Activated T-cell treated with anti-CD3 and anti-CD28 coated beads for 4 hours (primary cell): Measurements from ENCODE around the gene PPP2R2C.

Experiments
- DNase-seq: peaks from one replicate; pipeline ENCODE4 v3.0.0-alpha.2; 2020

The PPP2R2C gene

DNA sequence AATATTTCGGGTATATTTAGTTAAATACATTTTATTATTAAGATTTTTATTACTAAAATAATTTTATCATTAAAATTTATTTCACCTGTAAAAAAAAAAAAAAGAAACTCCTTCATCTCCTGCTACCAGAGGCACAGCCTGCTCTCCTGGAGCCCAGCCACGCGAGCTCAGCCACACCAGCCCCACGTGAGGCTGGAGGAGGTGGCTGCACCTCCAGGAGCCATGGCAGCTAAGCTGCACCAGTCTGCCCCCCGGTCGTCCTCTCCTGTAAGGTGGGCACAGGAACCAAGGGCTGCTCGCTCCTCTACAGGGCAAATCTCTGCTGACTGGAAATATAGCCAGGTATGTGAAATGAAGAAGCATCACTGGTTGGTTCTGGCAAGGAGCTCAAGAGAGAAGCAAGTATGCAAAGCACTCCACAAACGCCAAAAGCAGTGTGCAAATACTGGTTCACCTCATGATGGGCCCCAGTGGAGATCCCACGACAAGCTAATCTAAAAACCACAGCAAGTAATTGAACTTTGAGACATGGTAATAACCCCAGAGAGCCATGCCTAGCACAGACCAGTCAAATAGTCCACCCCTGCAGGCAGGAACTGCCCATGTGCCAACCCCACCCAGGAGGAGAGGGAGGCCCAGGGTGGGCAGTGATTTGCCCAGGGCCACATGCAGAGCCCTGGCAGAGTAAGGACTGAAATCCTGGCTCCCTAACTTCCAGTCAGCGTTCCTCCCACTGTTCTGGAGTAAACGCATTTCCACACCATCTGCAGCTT, 112.7 kb downstream of the PPP2R2C start:
- DNase-seq: no peak

DNA sequence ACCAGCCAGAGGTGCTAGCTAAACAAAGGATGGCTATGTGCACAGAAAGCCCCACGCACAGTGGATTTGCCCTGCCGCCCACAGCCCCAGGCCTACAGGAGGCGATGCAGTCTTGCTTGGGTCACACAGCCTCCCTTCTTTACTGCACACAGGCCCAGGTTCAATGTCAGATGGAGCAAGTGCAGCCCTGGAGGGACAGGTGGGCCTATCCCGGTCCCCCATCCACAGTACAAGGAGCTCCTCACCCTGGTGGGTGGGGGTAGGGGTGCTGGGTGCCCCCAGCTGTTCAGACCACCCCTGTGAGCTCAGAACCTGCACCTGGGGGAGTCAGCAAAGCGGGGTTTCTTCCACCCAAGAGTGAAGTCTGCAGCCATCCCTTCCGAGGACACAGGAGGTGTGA, 114.9 kb downstream of the PPP2R2C start:
- no peak for DNase-seq

DNA sequence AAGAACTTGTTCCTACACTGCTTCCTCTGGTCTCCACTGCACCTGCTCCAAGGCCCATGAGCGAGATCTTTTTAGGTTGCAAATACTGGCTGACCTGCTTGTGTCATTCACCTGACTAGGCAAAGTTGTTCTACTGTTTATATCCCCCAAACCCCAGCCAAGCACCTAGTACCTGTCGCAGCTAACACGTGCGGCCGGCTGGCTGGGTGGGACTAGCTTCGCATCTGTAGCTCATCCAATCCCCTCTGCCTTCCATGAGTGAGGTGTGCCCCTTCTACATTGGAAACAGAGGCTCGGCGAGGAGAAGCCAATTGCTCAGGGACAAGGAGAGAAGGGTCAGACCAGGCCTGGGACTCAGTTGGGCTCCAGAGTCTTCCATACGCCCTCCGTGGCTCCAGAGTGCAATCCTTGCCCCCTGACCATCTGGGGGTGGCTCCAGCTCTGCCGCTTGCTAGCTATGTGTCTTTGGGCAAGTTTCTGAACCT, 116.3 kb downstream of the PPP2R2C start:
- no peak for DNase-seq

DNA sequence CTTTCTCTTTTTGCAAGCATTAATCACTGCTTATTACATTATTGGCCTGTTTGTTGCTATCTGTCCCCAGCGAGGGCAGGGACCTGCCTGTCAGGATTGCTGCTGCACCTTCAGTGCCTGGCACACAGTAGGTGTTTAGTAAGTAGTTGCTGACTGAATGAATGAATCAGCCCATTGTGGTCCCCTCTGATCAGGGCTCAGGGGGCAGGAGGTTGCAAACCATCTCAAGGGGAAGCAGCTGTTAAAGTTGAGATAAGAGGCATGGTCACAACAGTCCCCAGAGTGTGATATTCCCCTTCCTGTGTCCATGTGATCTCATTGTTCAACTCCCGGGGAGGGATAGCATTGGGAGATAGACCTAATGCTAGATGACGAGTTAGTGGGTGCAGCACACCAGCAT, 117.4 kb downstream of the PPP2R2C start:
- no peak for DNase-seq

DNA sequence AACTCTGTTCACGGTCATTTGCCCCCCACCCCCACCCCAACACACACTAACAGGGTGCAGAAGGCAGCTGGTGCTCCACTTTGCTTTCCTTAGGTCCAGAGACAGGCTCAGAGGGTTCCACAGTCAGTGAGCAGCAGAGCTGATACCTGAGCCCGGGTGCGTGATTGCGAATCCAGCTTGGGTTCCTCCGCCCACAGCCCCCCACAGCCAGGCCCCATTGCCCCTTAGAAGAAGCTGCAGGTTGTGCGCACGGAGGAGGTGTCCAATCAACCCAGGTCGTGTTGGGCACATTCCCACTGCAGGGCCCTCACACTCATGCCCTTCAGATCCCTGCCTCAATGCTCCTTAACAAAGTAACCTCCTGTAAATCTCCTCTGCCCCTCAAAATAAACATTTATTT, 117.8 kb downstream of the PPP2R2C start:
- DNase-seq: no peak

DNA sequence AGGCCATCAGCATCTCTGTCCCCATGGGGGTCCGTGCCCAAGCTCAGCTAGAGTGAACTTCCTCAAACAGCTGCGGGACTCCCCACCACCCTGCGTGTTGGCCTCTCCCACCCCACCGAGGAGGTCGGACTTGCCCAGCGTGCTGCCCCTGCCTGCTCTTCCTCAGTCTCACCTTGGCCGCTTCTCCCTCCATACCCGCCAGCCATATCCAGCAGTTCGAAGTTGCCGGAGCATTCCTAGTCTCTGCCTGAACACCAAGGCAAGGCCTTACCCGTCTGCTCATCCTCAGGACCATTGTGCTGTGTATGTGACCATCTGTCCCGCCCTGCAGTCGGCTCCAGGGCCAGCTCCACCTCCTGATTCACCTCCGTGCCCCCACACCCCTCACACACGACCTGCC, 118.3 kb downstream of the PPP2R2C start:
- no peak for DNase-seq

DNA sequence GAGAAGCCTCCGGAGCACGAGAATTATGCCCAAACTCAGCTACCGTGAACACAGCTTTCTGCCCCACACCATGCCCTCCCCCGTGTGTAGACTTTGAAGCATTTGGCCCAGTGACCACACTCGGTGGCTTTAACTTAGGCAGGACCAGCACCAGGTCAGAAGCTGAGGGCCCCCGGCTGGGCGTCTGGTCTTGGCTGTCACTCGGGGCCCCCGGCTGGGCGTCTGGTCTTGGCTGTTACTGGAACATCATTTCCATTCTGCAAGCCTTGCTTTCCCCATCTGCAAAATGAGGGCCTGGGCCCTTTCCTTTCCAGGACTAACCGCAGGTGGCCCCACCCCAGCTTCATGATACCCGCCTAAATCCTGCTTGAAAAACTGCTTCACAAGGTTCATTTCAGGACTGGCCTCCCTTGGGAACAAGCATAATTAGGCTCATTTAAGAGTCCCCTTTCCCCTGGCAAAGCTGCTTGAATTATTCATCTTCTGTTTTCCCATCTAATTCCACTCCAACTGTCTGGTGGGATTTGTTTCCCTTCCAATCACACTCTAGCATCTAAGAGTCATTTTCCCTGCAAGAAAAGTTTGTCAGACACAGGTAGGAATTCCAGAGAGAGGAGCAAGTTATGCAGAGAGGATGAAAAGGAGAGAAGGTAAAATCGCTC, 120.3 kb downstream of the PPP2R2C start:
- no peak for DNase-seq

DNA sequence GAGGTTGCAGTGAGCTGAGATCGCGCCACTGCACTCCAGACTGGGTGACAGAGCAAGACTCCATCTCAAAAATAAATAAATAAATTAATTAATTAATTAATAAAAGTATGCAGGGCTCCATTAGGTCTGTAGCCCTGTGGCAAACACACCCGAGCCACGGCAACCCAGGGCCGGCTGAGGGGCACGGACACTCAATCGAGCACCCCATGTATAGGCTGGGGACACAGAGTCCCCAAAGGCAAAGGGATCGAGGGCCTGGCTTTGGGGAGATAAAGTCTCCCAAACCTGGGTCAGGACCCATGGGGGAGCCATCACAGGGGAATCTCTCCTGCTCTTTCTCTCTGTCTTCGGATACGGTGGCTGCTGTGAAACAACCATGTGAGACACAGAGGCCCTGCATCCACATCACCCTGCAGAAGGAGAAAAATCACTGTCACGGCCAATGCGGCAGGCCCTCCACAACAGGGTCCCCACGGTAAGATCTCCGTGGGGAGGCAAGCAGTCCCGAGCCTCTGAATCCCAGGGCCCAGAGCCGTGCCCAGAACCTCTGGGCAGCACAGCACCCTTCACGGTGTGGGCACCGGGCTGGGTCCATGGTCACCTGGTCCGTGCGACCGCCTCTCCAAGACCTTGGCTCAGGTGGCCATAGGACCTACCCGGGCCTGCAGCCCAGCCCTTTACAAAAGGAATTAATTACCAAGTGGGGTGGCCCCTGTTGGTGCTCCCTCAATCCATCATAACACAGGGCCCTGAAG, 121.0 kb downstream of the PPP2R2C start:
- no peak for DNase-seq

DNA sequence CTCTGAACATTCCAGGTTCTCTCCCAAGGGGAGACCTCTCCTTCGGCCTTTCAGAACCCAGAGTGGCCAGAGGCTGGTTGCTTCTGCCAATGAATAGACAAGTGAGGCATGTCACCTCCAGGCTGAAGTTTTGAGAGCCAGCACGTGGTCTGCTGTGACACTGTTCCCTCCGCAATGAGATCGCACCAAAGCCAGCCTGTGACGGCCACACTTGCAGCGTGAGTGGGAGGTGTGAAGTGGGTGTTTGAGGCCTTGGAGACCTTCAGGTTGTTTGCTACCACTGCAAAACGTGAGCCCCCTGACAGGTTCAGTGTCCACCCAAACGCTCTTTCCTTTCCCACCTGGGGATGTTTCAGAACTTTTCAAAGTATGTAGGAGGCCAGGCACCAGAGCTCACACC, 121.8 kb downstream of the PPP2R2C start:
- DNase-seq: no peak

DNA sequence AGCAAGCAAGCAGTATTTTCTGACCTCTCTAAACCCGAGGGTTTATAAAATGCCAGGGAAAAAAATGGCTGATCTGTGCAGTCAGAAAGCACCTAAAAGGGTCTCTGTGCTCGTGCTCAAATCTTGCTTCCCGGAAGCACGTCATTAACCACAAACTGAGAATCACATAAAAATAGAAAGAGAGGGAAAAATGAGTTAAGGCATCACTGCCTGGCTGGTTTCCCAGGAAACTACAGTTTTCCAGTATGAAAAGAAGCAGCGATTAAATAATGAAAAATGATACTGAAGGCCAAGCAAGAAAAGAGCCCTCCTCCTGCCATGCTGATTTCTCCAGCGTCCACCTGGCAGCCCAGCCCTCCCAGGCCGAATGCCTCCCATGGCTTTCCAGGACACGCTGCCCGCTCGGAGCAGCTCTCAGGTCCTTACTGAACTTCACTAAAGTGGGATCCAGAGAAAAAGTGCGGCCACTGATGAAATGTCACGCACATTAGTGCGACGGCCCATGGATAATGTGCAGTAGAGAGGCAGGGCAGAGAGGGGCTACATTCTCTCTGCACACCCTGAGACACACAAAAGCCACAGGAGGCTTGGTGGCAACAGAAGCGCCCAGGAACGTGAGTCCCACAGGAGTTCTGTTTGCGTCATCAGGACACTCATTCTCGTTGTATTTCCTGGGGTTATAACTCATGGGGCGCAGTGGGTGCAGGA, 122.4 kb downstream of the PPP2R2C start:
- DNase-seq: no peak

DNA sequence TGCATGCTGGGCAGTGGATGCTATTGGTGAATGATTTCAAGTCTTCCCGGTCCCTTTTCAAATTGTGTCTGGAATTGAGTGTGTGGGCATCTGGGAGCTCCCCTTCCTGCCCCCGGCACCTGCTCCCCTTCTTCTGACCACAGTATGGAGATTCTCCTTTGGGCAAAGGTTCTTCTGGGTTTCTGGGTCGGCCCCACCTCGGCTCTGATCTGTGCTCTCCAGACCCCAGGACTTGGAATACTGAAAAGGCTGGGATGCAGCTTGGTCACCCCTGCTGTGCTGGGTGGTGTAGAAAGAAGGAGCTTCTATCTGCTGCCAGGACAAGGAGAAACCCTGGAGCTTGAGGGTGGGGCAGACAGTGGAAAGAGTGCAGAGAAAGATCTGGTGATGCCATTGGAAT, 124.0 kb downstream of the PPP2R2C start:
- DNase-seq: no peak

DNA sequence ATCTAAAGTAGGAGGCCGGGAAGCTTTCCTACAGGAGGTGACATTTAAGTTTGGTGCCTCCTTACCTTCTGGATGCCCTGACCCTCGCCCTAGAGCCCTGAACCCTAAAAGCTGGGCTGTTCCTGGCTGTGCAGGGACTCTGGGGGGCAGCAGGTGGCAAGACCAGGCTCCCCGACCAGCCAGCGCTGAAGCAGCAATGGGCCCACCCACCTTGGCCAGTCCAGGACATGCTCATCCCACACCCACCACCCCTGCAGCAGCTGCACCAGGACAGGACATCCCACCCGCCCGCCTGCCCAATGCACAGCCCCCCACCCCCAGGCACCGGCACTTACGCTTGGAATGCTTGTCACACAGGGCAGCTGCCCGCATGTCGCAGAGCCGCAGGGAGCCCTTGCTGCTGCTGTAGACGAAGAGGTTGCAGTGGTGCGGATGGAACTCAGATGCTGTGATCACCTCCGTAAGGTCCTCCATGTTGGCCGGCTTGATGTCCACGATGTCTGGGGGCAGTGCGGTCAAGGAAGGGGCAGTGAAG, 124.8 kb downstream of the PPP2R2C start:
- no peak for DNase-seq

DNA sequence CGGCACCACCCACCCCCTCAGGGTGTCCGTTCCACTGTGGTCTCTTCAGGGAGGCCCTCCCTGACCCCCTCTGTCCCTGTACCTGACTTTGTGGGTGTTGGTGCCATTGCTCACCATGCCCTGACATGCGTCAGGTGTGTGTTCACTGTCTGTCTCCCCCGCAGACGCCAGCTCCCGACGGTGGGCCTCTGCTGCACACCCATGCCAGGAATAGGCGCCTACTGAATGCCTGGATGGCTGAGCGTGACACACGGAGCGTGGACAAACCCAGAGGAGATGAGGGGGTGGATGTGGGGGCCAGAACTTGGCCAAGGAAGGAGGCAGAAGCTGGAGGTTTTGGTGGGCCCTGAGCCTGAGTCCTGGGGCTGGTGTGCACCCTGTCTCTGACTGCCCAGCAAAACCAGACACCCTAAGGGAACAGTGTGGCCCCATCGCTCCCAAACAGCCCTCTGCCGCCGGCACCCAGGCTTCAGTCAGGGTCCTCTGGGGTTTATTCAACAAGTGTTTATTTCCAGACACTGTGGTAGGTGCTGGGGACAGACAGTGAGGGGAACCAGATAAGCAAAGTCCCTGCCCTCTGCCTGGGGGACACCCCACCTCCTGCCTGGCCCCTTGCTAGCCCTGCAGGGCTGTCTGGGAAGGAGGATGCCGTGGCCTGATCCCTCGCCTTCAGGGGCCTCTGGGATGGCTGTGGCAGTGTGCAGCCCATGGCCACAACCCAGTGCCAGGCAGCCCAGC, 125.9 kb downstream of the PPP2R2C start:
- no peak for DNase-seq

DNA sequence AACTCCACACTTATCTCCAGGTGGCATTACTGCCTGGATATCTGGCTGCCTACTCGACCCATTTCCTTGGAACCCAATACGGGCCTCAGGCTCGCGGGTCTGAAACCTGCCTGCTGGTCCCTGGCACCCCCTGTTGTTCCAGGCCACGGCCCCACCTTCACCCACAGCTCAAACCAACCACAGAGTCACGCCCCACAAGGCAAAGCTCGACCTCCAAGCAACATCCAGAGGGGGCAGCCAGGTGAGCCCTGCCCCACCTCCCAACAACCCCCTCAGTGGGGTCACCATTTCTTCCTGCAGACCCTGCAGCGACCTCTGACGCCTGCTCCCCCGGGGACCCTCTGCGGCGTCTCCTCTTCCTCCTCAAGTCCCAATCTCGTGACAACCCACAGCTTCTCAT, 126.5 kb downstream of the PPP2R2C start:
- no peak for DNase-seq

DNA sequence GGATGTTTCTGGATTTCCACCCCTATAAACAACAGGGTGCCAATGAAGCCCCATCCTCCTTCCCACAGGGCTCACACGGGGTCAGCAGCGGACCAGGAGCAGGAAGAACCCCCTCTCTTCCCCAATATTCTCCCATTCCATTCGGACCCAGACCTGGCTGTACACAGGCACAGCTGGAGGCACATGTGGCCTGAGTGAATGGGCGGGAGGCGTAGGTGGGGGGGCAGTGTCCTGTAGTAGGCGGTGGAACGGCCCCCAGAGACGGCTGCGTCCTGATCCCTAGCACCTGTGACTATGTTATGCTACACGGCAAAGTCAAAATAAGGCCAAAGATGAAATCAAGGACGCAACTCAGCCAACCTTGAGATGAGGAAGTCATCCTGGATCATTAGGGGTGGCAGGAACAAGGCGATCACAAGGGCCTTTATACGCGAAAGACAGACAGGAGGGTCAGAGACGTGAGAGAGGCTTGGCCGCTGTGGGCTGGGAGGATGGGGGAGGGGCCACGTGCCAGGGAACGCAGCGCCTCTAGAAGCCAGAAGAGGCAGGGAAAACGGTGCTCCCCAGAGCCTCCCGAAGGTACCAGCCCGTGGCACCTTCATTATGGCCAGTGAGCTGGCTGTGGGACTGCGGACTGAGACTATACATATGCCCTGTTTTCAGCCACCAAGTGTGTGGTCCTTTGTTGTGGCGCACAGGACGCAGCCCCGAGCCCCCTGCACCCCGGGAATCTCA, 127.2 kb downstream of the PPP2R2C start:
- no peak for DNase-seq

DNA sequence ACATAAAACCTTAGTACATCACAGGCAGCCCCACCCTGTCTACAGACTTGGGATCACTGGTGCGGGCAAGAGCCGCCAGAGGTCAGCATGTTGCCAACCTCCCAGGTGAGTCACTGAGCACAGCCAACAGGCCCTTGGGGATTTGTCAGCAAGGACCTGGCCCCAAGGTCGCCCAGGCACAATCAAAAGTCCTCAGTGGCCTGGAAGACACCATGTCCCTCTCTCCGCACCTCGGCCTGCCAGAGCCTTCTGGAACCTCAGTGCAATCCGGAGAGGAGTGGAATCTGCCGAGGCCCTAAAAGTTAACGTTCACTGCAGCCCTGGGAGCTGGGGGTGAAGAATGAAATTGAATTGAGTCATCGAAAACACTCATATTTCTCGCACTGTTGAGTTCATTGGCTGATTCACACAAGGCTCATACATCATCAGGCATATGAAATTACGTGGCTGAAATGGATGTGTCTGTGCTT, 128.4 kb downstream of the PPP2R2C start:
- no peak for DNase-seq

DNA sequence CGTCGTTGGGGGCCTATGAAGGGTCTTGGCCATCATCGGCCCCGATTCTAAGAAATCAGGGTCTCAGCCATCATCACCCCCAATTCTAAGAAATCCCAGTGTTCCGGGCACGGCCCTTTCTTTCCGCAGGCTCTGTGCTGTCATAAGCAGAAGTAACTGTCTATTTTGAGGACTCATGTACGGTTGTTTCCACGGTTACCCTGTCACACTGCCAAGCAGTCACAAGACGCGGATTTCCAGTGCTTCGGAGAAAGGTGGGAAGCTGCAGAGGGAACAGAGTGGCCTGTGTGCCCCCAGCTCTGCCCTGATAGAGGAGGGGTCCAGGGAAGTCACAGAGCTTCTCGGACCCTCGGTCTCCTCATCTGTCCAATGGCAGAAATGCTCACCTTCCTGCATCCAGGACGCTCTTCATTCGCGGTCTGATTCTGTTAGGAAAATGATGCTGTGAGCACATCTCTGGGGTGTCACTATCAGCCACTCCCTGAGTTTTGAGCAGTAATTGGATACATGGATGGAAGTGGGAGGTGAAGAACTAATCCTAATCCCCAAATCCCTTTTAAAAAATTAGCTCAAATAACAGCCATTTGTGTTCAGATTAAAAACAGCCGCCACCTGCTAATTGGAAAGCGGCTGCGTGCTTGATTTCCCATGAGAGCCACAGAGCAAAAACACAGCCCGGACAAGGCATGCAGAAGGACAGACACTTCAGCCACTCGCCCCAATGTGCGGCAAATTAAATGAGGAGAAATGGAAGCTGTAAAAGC, 129.7 kb downstream of the PPP2R2C start:
- no peak for DNase-seq

DNA sequence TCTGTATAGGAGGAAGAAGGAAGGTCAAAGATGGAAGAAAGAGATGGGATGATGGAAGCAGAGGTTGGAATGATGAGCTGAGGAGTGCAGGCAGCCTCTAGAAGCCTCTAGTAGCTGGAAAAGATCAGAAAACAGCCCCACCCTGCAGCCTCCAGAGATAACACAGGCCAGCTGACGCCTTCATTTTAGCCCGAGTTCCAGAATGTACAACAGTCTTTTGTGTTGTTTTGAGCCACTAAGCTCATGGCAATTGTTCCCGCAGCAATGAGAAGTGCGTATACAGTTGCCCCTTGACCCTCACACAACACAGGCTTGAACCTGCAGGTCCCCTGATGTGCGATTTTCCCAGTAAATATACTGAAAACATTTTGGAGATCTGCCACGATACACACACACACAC, 130.7 kb downstream of the PPP2R2C start:
- DNase-seq: no peak

DNA sequence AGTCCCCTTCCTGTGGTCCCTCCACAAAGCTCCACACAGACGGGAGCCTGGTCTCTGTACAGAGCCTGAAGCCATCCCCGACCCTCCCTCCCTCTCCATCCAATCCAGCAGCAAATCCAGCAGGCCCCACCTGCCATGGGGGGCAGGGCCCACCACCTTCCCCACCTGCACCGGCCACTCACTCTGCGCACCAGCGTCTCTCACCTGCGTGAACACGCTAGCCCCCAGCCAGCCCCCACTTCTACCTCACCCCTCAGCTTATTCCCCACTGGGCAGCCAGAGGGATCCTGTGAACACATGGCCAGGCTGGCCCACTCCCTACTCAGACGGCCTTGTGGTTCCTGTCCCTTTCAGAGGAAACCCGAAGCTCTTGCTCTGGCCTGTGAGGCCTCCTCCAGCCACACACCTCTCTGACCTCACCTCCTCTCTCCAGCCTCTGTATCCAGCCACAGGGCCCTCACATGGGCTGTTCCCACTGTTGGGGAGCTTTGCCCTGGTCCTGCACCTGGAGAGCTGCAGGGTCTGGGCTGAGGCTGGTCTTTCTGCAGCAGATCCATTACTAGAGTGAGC, 131.9 kb downstream of the PPP2R2C start:
- DNase-seq: no peak

DNA sequence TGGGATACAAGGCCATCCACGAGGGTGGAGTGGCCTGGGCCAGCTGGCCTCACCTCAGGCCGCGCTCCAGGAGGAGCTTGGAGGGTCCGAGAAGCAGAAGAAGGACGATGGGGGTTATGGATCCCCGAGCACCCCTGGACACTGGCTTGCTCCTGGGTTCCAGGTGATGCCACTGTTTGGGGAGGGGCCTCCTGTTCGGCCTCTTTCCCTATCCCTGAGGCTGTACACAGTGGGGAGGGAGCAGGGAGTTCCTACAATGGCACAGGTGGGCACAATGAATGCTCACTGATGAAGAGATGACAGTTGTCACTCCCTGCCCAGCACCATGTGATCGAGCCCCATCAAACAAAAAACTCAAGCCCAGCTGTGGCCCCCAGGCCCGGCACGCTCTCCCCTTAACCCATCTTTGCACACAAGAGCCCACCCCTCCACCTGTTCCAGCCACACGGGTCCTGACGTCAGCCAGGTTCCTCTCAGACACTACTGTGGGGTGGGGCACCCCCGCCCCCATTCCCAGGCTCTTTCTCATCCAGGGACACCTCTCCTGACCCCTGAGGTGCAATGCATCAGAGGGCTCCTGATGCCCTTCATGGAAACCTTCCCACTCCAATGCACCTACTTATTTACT, 132.5 kb downstream of the PPP2R2C start:
- no peak for DNase-seq
